ENCODE results near the gene XPO4.

The XPO4 gene

GRCh38 chr13:20728579-20729311, 173.8 kb downstream of the XPO4 start:
- DNase-seq (ENCODE audit: low spot score), result no peak

DNA sequence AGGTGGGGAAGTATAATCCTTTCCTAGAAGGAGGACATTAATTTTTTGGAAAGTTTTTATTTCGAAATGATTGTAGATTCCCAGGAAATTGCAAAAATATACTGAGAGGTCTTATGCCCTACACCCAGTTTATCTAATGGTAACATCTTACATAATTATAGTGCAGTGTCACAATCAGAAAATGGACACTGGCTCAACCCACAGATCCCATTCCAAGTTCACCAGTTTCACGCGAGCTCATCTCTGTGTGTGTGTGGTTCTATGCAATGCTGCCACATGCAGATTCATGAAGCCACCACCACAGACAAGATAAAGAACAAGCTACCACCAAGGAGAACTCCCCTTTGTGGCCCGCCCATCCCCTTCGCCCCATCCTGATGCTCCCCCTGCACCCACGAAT, 174.7 kb downstream of the XPO4 start:
- no peak for DNase-seq (ENCODE audit: low spot score)

All from left forelimb (tissue), 1 donor.